ENCODE measurements around the gene PDE8B. TPM values are rescaled to one million over a fixed set of nuclear protein-coding genes. Genes with fewer than 3 reads are reported as not detected.

PDE8B gene
- total RNA-seq, 1 donor from 2014 or later, result 2.0 TPM

GRCh38 chr5:77322406-77322805 is 111.9 kb downstream of the PDE8B start:
- no peak overlapping the region for H3K4me3 Mint-ChIP-seq (ENCODE audit: unreplicated experiment)
- H3K27me3 Mint-ChIP-seq (ENCODE audit: unreplicated experiment), result no peaks in the 10 kb centered on the region
- no peak for TF ChIP-seq CTCF (IDR thresholded peaks at IDR 0.05)
- no peak for DNase-seq (ENCODE audit: extremely low spot score, unreplicated experiment)
- H3K27ac Mint-ChIP-seq (ENCODE audit: unreplicated experiment), result no peak overlapping the region
- peaks cover 13% of the 10 kb centered on the region for H3K4me1 Mint-ChIP-seq (ENCODE audit: unreplicated experiment)
- no peaks in the 10 kb centered on the region for H3K9me3 Mint-ChIP-seq (ENCODE audit: unreplicated experiment)
- H3K36me3 Mint-ChIP-seq (ENCODE audit: unreplicated experiment), result no peaks in the 10 kb centered on the region

GRCh38 chr5:77325921-77326541 is 115.6 kb downstream of the PDE8B start:
- no peaks in the 10 kb centered on the region for H3K9me3 Mint-ChIP-seq (ENCODE audit: unreplicated experiment)
- no peak for DNase-seq (ENCODE audit: extremely low spot score, unreplicated experiment)
- H3K27ac Mint-ChIP-seq (ENCODE audit: unreplicated experiment), result no peak overlapping the region
- H3K36me3 Mint-ChIP-seq (ENCODE audit: unreplicated experiment), result no peaks in the 10 kb centered on the region
- H3K27me3 Mint-ChIP-seq (ENCODE audit: unreplicated experiment), result no peaks in the 10 kb centered on the region
- no peak for TF ChIP-seq CTCF (IDR thresholded peaks at IDR 0.05)
- H3K4me3 Mint-ChIP-seq (ENCODE audit: unreplicated experiment), result no peak overlapping the region
- H3K4me1 Mint-ChIP-seq (ENCODE audit: unreplicated experiment), result peaks cover 16% of the 10 kb centered on the region

- TF ChIP-seq CTCF (IDR thresholded peaks at IDR 0.05), result no peak
- Mint-ChIP-seq H3K4me1 (ENCODE audit: unreplicated experiment) (peaks cover 11% of the 10 kb centered on the region), H3K36me3 (ENCODE audit: unreplicated experiment) (no peaks in the 10 kb centered on the region), H3K27ac (ENCODE audit: unreplicated experiment) (no peak overlapping the region), H3K9me3 (ENCODE audit: unreplicated experiment) (no peaks in the 10 kb centered on the region), H3K27me3 (ENCODE audit: unreplicated experiment) (peaks cover 2% of the 10 kb centered on the region), H3K4me3 (ENCODE audit: unreplicated experiment) (no peak overlapping the region)
- no peak for DNase-seq (ENCODE audit: extremely low spot score, unreplicated experiment)
Observed at GRCh38 chr5:77326986-77327734, 116.7 kb downstream of the PDE8B start.

GRCh38 chr5:77328930-77329647 is 118.6 kb downstream of the PDE8B start:
- H3K36me3 Mint-ChIP-seq (ENCODE audit: unreplicated experiment), result no peaks in the 10 kb centered on the region
- peaks cover 6% of the 10 kb centered on the region for H3K27me3 Mint-ChIP-seq (ENCODE audit: unreplicated experiment)
- H3K4me3 Mint-ChIP-seq (ENCODE audit: unreplicated experiment), result no peak overlapping the region
- DNase-seq (ENCODE audit: extremely low spot score, unreplicated experiment), result no peak
- no peak overlapping the region for H3K27ac Mint-ChIP-seq (ENCODE audit: unreplicated experiment)
- H3K4me1 Mint-ChIP-seq (ENCODE audit: unreplicated experiment), result peaks cover 5% of the 10 kb centered on the region
- H3K9me3 Mint-ChIP-seq (ENCODE audit: unreplicated experiment), result no peaks in the 10 kb centered on the region
- no peak for TF ChIP-seq CTCF (IDR thresholded peaks at IDR 0.05)

All from osteocyte (in vitro differentiated cells).